SH-SY5Y (cell line): ENCODE measurements around the gene MLF2.

Experiments used
- GATA2 ChIP-seq: IDR thresholded peaks from 2 replicates; pipeline ENCODE4 v1.6.1; 2011; ENCODE audit warnings: mild to moderate bottlenecking, low read depth, low read length
- GATA3 ChIP-seq: IDR thresholded peaks from 2 replicates; pipeline ENCODE4 v1.6.1; 2011; ENCODE audit warnings: low read depth, mild to moderate bottlenecking, low read length, moderate library complexity

MLF2 gene

GRCh38 chr12:6765048-6765633, 12.2 kb upstream of the MLF2 start:
- TF ChIP-seq GATA3 (no peak), GATA2 (no peak)

GRCh38 chr12:6764011-6764828, 11.3 kb upstream of the MLF2 start:
- TF ChIP-seq GATA3 (no peak), GATA2 (no peak)

GRCh38 chr12:6763380-6763779, 10.4 kb upstream of the MLF2 start:
- no peak for TF ChIP-seq GATA3
- no peak for TF ChIP-seq GATA2

DNA sequence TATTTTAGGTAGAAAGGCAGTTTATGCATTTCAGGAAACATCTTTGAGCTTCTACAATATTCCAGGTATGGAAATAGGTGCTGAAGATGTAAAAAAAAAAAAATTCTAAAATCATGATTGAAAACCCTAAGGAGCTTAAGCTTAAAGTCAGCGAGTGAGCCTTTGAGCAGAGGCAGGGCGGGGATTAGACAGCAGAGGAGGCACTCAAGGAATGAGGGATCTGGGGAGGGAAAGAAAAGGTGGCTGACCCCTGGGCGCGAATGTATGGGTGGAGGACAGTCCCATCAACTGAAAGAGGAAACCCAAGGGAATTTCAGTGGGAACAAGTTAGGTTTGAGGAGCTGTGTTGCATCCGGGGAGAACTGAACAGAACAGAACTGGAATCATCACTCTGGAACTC, 6.8 kb upstream of the MLF2 start:
- TF ChIP-seq GATA2 (no peak), GATA3 (no peak)

DNA sequence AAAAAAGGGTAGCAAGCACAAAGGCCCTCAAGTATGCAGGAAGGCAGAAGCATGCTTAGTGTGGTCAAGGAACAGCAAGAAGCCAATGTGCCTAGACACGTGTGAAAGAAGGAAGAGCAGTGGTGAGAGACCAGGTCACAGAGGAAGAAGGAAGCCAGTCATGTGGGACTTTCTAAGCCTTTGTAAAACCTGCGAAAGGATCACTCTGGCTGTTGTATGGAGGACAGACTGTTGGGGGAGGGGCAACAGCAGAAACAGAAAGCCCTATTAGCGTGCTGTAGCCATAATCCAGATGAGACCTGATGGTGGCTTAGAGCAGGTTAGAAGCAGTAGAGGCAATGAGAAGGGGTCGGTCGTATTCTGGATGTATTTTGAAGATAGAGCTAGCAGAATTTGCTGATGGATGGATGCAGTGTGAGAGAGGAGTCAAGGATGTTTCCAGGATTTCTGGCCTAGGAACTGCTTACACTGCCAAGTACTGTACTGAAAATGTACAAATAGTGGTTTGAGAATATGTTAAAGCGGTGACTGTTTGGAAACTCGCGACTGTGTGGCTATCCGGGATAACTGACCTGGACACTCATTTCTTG, 5.7 kb upstream of the MLF2 start:
- TF ChIP-seq GATA2: no peak
- TF ChIP-seq GATA3: no peak

- no peak for TF ChIP-seq GATA2
- TF ChIP-seq GATA3: no peak
Observed at GRCh38 chr12:6757028-6757690, 4.2 kb upstream of the MLF2 start.

DNA sequence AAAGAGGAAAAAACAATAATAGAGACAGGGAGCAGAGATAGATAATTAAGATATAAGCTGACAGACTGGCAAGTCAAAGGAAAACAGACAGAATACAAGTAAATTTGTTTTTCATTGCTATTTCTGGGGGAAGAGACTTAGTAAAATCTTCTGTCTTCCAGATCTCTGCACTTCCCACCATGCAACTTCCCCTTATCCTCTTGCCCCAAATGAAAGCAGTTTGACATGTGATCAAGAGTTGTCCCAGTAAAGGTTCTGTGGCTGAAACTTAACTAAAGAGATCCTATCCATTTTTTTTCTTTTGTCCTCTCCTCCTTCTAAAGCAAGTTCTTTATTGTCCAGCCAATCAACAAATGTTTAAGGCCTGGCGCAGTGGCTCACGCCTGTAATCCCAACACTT, 1.5 kb upstream of the MLF2 start:
- TF ChIP-seq GATA2 (no peak), GATA3 (no peak)

- no peak for TF ChIP-seq GATA3
- no peak for TF ChIP-seq GATA2
Observed at GRCh38 chr12:6753772-6754356, 923 bp upstream of the MLF2 start.

- TF ChIP-seq GATA2: no peak
Observed at GRCh38 chr12:6752167-6752920, 597 bp downstream of the MLF2 start.

GRCh38 chr12:6751767-6752166, 1.2 kb downstream of the MLF2 start:
- TF ChIP-seq GATA2 (no peak), GATA3 (no peak)

DNA sequence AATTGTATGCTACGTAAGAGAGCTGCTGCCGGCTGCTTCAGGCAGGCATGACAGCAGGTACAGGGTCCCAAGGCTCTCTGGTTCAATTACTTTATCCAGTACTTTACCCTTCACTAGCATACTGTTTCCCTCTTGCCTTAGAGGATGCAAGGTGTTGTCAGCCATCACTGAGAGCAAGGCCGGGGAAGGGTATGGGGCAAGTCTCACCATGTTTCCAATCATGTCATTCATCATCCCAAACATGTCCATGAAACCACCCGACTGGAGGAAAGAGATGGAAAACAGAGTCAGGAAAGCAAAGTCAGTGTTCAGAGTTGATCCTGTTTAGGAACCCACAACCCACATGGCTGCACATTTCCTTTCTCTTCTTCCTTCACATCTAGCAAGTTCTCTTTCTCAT, 2.4 kb downstream of the MLF2 start:
- no peak for TF ChIP-seq GATA3
- TF ChIP-seq GATA2: no peak

- TF ChIP-seq GATA3 (no peak), GATA2 (no peak)
Observed at GRCh38 chr12:6748761-6749160, 4.2 kb downstream of the MLF2 start.

- no peak for TF ChIP-seq GATA3
- no peak for TF ChIP-seq GATA2
Observed at GRCh38 chr12:6747216-6747615, 5.7 kb downstream of the MLF2 start.
